HG03575 (cell line): ENCODE results near the gene ARMC3.

ENCODE experiments used
- ATAC-seq: cut with Tn5 transposase; IDR thresholded peaks from one replicate; pipeline ENCODE4 v1.9.1; 2021; ENCODE audit not compliant: unreplicated experiment, insufficient number of reproducible peaks, low FRiP score; ENCODE audit errors: extremely low read depth

ARMC3 gene

GRCh38 chr10:22980822-22981221 lies 53.0 kb downstream of the ARMC3 start:
- ATAC-seq, result no peak

GRCh38 chr10:22984066-22984465 lies 56.2 kb downstream of the ARMC3 start:
- ATAC-seq, result no peak

- ATAC-seq, result no peak
Measured at GRCh38 chr10:22986771-22987542, 59.1 kb downstream of the ARMC3 start.

- no peak for ATAC-seq
Measured at GRCh38 chr10:22988581-22989360, 60.9 kb downstream of the ARMC3 start.

GRCh38 chr10:22990443-22990842 lies 62.6 kb downstream of the ARMC3 start:
- no peak for ATAC-seq

GRCh38 chr10:22992075-22992474 lies 64.2 kb downstream of the ARMC3 start:
- no peak for ATAC-seq

GRCh38 chr10:22992621-22993020 lies 64.8 kb downstream of the ARMC3 start:
- no peak for ATAC-seq

GRCh38 chr10:22993314-22993713 lies 65.5 kb downstream of the ARMC3 start:
- no peak for ATAC-seq

GRCh38 chr10:22997096-22997495 lies 69.2 kb downstream of the ARMC3 start:
- no peak for ATAC-seq

GRCh38 chr10:22998091-22998490 lies 70.2 kb downstream of the ARMC3 start:
- ATAC-seq, result no peak

- ATAC-seq, result no peak
Measured at GRCh38 chr10:22999942-23000341, 72.1 kb downstream of the ARMC3 start.

GRCh38 chr10:23001901-23002516 lies 74.2 kb downstream of the ARMC3 start:
- no peak for ATAC-seq

GRCh38 chr10:23005150-23005549 lies 77.3 kb downstream of the ARMC3 start:
- ATAC-seq, result no peak

GRCh38 chr10:23013581-23014335 lies 85.9 kb downstream of the ARMC3 start:
- no peak for ATAC-seq

GRCh38 chr10:23015021-23015707 lies 87.3 kb downstream of the ARMC3 start:
- peak; percentile 95 for ATAC-seq

- no peak for ATAC-seq
Measured at GRCh38 chr10:23016636-23017035, 88.8 kb downstream of the ARMC3 start.

- ATAC-seq, result no peak
Measured at GRCh38 chr10:23019633-23020032, 91.8 kb downstream of the ARMC3 start.

GRCh38 chr10:23021430-23021829 lies 93.6 kb downstream of the ARMC3 start:
- no peak for ATAC-seq

GRCh38 chr10:23024002-23024401 lies 96.1 kb downstream of the ARMC3 start:
- ATAC-seq, result no peak
